Embryonic facial prominence (tissue), 1 donor: ENCODE measurements around the gene SRCAP.

ENCODE experiments used
- DNase-seq: peaks from one replicate; pipeline ENCODE4 v3.0.0-alpha.2; 2016; ENCODE audit errors: extremely low spot score

Gene SRCAP

DNA sequence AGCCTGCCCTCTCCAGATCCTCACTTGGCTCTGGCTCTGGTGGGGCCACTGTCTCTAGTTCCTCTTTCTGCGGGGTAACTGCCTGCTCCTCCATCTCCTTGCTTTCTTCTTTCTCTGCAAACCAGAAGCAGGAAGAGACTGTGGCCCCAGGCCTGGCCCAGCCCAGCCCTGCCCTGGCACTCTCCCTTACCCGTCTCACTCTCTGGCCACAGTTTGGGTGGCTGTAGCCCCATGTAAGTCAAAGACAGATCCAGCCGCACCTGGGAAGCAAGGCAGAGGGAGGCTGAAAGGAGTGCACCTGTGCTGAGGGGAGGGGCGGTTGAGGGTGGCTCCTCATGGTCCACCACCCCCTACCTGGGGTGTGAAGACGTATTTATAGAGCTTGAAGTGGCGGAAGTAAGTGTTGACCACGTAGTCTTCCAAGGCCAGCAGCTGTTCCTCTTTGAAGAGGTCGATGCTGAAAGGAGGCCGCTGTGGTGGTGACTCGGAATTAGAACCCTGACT, 60.1 kb downstream of the SRCAP start:
- no peak for DNase-seq

GRCh38 chr16:30760001-30760559, 61.1 kb downstream of the SRCAP start:
- no peak for DNase-seq

DNA sequence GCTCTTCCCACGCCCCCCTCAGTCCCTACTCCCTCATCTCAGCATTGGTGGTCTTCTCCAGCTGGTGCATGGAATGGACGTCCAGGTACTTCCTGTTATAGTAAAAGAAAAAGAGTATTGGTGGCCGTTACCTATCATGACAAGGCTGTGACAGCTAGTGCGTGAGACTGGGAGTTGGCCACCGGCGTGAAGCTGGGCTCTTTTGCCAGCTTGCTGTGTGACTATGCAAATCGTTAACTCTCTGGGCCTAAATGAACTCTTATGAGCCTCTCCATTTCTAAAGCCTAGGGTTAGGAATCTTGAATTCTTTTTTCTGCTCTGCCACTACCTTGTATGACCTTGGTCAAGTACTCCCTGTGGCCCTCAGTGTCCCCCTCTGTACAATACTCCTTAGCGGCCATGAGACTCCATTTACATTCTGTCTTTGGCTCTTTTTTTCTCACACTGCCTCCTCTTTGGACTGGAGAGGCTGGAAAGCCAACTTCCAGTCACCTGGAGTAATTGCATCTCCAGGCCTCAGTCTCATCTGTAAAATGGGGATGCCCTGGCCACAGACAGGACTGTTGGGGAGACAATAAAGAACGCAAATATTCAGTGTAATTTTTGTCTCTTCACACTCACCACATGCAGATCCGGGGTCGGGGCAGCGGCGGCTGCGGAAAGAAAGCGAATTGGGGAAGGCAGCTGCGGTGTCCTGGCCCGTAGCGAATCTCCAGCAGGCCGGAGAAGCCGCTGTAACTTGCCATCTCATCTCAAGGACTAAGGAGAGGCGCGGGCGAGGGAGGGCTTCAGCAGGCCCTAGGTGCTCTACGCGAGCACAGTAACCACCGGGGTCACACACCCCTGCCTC, 61.8 kb downstream of the SRCAP start:
- DNase-seq: no peak

DNA sequence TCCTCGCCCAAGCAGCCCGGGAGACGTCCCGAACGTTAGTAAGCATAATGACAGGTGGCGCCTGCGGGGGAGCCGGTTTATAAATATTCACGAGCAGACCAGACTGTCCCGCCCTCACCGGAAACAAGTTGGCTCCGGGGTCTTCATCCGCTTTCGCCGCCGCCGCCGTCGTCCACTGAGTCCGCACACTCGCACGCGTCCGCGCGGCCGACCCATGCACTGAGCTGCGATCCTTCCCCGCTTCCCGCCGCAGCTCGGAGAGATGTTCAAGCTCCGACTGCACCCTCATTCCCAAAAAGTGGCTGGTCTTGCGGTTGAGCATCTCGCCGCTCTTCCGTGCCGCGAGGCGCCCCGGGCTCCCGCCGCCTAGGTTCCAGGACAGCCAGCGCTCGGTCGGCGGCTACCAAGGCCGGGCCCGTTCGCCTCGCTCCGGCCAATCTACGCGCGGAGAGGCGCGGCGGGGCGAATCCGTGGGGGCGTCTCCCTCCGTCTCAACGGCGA, 62.5 kb downstream of the SRCAP start:
- DNase-seq: no peak

GRCh38 chr16:30761928-30762902, 63.2 kb downstream of the SRCAP start, which contains the start of the genes CFAP119 and RNF40:
Gene CFAP119 (minus strand): TSS chr16:30762062. CDS start chr16:30761748, 314 bp downstream.
Gene RNF40 (plus strand): TSS chr16:30762322. CDS start chr16:30762546, 224 bp downstream.
- peak; percentile 94 for DNase-seq

DNA sequence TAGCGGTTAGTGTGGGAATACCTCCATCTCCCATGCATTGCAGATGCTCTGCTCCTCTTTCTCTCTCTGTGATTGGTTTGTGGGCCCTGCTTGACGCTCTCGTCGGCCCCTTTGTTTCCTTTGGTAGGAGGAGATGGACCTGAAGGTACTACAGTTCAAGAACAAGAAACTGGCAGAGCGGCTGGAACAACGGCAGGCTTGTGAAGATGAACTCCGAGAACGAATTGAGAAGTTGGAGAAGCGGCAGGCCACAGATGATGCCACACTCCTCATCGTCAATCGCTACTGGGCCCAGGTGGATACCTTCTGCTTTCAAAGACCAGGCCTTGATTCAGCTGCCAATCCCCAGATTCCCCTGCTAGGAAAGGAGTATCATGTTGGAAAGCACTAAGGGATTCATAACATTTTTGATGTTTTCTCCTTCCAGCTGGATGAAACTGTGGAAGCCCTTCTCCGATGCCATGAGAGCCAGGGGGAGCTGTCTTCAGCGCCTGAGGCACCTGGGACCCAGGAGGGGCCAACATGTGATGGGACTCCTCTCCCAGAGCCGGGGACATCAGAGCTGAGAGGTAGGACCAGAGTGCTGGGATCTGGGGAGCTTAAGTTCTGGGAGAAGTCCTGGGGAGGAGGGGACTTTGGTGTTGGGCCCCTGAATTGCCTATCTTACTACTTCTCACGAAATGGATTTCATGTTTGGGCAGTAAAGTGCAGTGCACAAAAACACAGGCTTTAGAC, 64.2 kb downstream of the SRCAP start:
- no peak for DNase-seq

GRCh38 chr16:30764086-30764485, 65.1 kb downstream of the SRCAP start:
- no peak for DNase-seq

DNA sequence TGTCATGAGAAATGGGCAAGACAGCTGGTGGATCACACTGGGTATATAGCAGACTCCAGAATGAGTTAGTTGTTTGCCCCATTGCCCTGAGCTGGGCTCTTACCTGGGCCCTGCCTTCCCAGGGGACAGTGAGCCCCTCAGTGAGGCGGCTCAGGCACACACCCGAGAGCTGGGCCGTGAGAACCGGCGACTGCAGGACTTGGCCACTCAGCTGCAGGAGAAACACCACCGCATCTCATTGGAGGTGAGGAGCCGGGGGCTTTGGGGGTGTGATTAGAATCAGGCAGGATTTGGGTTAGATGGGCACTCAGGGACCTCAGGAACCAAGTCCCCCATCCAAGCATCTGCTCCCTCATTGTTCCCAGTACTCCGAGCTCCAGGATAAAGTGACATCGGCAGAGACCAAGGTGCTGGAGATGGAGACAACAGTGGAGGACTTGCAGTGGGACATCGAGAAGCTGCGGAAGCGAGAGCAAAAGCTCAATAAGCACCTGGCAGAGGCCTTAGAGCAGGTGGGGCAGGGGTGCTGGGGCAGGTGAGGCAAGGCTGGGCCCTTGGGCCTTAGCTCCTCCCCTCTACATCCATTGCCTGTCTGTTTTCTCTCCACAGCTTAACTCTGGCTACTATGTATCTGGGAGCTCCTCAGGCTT, 66.0 kb downstream of the SRCAP start:
- no peak for DNase-seq

GRCh38 chr16:30766206-30766932, 67.4 kb downstream of the SRCAP start:
- DNase-seq: no peak

GRCh38 chr16:30766933-30767284, 67.9 kb downstream of the SRCAP start:
- no peak for DNase-seq

DNA sequence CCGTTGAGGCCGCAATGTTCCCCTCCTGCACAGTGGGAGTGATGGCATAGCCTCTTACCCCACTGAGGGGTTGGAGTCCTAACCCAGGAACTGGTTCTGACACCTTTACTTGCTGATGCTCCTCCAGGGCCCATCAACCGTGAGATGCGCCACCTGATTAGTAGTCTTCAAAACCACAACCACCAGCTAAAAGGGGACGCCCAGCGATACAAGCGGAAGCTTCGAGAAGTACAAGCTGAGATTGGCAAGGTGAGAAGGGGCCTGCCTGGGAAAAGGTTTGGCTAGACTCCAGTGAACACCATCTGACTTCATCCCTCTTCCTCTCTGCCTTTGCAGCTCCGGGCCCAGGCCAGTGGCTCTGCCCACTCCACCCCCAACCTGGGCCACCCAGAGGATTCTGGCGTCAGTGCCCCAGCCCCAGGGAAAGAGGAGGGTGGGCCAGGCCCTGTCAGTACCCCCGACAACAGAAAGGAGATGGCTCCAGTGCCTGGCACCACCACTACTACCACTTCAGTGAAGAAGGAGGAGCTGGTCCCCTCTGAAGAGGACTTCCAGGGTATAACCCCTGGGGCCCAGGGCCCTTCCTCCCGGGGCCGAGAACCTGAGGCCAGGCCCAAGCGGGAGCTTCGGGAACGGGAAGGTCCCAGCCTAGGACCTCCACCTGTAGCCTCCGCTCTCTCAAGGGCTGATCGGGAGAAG, 68.9 kb downstream of the SRCAP start:
- DNase-seq: no peak

DNA sequence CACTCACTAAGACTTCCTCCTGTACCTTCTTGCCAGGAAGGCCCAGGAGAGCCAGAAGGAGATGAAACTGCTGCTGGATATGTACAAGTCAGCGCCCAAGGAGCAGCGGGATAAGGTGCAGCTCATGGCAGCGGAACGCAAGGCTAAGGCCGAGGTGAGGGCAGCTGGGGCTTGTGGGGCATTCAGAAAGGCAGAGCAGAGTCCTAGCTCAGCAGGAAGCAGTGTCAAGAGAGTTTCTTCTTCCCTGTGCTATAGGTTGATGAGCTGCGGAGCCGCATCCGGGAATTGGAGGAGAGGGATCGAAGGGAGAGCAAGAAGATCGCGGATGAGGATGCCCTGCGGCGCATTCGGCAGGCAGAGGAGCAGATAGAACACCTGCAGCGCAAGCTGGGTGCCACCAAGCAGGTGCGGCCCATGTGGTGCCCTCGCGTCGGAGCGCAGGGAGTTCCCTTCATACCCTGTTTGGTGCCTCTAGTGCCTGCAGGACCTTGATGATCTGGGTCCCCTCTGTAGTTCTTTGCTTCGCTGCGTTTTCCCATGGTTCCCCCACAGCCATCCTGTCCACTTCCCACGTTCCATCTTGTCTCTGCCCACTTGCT, 69.7 kb downstream of the SRCAP start:
- no peak for DNase-seq

GRCh38 chr16:30769379-30770089, 70.6 kb downstream of the SRCAP start:
- DNase-seq: no peak

- no peak for DNase-seq
These were observed 72.8 kb downstream of the SRCAP start for GRCh38 chr16:30771726-30772125.

DNA sequence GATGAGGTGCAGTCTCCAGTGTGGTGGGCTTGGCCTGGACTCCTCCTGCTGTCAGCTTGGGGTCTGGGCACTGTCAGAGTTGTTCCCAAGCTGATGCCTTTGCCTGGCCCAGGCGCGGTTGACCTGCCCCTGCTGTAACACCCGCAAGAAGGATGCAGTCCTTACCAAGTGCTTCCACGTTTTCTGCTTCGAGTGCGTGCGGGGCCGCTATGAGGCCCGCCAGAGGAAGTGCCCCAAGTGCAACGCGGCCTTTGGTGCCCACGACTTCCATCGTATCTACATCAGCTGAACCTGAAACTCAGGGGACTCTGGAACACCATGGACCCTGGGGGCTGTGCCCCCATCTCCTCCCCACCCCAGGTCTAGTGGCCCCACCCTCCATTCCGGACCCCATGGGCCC, 74.9 kb downstream of the SRCAP start:
- no peak for DNase-seq

GRCh38 chr16:30774367-30775130, 75.6 kb downstream of the SRCAP start:
- no peak for DNase-seq

DNA sequence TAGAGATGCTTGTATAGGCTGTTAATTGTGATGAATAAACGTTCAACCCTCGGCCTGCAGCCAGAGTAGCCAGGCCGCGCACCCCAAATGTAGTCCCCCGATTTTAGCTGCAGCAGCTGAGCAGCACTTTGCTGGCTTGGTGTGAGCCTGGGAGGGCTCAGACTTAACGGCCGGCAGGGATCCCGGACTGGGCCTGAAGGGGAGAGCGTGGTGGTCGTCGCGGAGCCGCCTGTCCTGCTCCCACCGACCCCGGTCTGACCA, 76.1 kb downstream of the SRCAP start:
- no peak for DNase-seq
